Skeletal muscle satellite cell (primary cell): ENCODE measurements around the gene RNF220. TPM values are rescaled to one million over a fixed set of nuclear protein-coding genes. Genes with fewer than 3 reads are reported as not detected.
A peak's percentile ranks its signal among the peaks of the same experiment; 100 is the strongest.

ENCODE experiments used
- H3K27me3 ChIP-seq: 2 replicates; pipeline ENCODE4 v1.7.0; 2013; ENCODE audit warnings: low read length; ENCODE audit not compliant: control insufficient read depth, insufficient read depth
- H3K36me3 ChIP-seq: 2 replicates; pipeline ENCODE4 v1.7.0; 2013; ENCODE audit warnings: mild to moderate bottlenecking, control low read depth, low read length; ENCODE audit not compliant: insufficient read depth
- H3K4me1 ChIP-seq: 2 replicates; pipeline ENCODE4 v1.7.0; 2013; ENCODE audit warnings: low read length; ENCODE audit not compliant: control insufficient read depth, insufficient read depth
- H3K4me2 ChIP-seq: 2 replicates; pipeline ENCODE4 v1.7.0; 2013; ENCODE audit warnings: mild to moderate bottlenecking, low read length
- H3K4me3 ChIP-seq: 2 replicates; pipeline ENCODE4 v1.7.0; 2013; ENCODE audit warnings: low read length
- H3K9ac ChIP-seq: 2 replicates; pipeline ENCODE4 v1.7.0; 2013; ENCODE audit warnings: mild to moderate bottlenecking, low read depth, low read length, moderate library complexity
- H3K9me3 ChIP-seq: replicated peaks from 2 replicates; pipeline ENCODE4 v1.7.0; 2013; ENCODE audit warnings: mild to moderate bottlenecking, control low read depth, low read length
- total RNA-seq: library from RNA; depleted of rRNA; stranded (reverse); fragments of >200 nt; gene quantifications from 2 replicates; pipeline ENCODE4 v1.2.3, GENCODE V29; 2012; rRNA removed

The RNF220 gene
- total RNA-seq, result 44.3 and 54.5 TPM in 2 replicates

DNA sequence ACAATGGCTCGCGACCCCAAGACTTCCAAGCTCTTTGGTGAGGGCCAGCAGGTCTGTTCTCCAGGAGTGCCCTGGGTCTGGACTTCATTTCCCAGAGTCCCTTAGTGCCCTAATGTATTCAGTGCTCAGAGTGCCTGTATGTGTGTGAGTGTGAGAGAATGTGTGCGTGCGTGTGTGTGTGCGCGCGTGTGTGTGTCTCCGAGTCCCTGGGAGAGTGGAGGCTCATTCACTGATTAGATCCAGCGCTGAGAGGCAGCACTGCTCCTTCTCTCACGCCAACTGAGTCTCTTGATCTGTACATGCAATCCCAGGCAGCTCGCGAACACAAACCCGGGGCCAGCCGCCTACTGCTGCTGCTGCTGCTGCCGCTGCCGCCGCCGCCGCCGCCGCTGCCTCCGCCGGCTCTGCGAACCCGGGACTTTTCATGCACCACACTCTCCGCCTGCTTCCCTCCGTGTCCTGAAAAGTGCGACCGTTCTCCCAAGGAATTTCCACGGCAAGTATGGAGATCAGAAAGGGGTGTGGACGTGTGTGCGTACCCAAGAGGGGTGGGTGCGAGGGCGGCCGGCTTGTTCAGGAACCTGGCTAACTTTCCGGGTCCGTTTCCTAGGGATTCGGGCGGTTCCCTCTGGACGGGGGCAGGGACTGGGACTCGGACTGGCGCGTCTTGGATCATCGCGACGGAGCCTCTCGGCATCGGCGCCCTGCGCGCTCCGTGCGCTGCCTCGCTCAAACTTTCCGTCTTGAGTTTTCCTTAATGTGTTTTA lies at the start of gene RNF220:
Gene RNF220 (plus strand): TSS at position 225 of the 767 bp plus-strand sequence.
- H3K27me3 ChIP-seq, result peaks cover 83% of the 10 kb centered on the region
- no peaks in the 10 kb centered on the region for H3K36me3 ChIP-seq
- H3K4me2 ChIP-seq, result peak within 1 kb of the TSS; percentile 93
- H3K9me3 ChIP-seq, result no peaks in the 10 kb centered on the region
- peaks cover 20% of the 10 kb centered on the region for H3K4me1 ChIP-seq
- peak within 1 kb of the TSS; percentile 16 for H3K9ac ChIP-seq
- H3K4me3 ChIP-seq, result peak within 1 kb of the TSS; percentile 69

DNA sequence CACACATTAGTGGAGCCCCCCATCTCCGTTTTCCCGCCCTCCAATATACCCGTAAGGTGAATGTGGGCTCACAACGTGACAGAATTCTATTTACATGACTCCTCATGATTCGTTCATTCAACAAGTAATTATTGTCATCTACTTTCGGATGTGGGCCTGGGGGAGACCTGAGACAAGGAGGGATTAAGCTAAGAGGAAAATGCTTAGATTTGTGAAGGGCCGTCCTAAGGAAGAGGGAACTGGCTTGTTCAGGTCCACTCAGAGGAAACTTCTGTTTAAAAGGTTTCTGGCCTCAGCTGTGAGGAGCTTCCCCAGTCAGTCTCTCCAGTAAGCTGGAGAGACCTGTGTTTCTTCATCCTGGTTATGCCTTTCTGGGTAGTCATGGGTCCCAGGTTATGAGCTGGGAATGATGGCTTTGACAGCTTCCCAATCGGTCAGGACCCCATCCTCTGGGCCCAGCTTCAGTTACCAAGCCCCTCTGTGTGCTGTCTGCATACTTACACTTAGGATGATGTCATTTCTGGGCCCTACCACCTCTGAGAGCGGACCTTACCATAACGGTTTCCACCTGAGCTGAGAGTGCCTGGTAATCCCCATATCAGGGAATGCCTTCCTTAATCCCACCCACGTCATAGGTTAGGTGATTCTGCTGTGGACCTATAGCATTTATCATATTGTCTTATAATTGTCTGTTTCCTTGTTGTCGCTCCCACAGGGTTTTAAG lies 49.3 kb upstream of the RNF220 start:
- no peaks in the 10 kb centered on the region for H3K27me3 ChIP-seq
- H3K36me3 ChIP-seq, result no peaks in the 10 kb centered on the region
- no peaks in the 10 kb centered on the region for H3K9me3 ChIP-seq
- H3K4me2 ChIP-seq, result peak overlapping the region; percentile 70
- peaks cover 16% of the 10 kb centered on the region for H3K4me1 ChIP-seq
- peak overlapping the region; percentile 98 for H3K4me3 ChIP-seq
- no peak overlapping the region for H3K9ac ChIP-seq

DNA sequence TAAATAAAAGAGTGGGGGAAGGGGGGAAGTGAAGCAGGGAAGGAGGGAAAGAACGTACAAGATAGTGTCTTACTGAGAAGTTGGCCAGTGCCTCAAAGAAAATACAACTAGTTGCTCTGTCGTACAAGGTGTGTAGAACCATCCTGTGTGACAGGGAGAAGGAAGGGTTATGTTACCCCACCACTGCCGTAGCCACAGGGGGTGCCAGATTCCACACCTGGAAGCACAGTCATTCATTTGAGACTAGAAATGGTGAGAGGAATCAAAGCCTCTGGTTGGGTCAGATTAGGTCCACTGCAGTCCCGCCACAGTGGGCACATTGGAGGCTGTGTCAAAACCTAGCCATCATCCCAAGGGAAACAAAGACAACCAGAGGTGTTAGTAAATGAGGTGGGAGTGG lies 47.3 kb upstream of the RNF220 start:
- H3K4me2 ChIP-seq, result no peak overlapping the region
- peaks cover 16% of the 10 kb centered on the region for H3K4me1 ChIP-seq
- peaks cover 8% of the 10 kb centered on the region for H3K27me3 ChIP-seq
- no peak overlapping the region for H3K9ac ChIP-seq
- no peaks in the 10 kb centered on the region for H3K36me3 ChIP-seq
- H3K4me3 ChIP-seq, result no peak overlapping the region
- no peaks in the 10 kb centered on the region for H3K9me3 ChIP-seq

DNA sequence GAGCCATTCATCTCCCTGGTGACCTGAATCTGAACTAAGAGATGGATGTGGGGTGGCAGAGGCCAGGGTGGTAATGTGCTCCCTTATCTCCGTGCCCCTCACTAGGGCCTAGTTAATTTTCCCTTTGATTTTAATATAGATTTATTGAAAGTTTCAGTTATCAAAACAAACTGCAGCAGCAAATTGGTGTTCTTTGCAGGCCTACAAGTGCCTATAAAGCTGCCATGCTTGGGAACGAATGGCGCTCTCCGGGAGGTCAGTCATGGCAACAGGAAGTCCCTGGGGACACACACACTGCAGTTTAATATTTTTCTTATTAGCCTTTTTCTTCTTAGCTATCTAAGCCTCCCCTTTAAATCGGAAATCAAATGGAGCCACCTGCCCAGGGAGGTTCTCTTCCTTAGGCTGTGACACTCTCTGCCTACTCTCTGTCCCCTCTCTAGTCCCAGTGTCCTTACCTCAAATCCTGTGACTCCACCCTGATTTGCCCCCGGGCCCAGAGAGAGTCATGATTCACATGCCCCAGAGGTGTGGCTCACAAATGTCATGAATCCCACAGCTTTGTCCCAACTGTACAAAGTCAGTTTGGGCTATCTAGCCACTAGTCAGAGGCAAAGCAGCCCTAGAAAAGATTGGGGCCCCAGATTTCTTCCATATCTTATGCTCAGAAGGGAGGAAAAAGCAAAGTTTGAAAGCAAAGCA lies 45.7 kb upstream of the RNF220 start:
- H3K27me3 ChIP-seq, result peaks cover 22% of the 10 kb centered on the region
- no peaks in the 10 kb centered on the region for H3K9me3 ChIP-seq
- H3K4me3 ChIP-seq, result no peak overlapping the region
- no peak overlapping the region for H3K9ac ChIP-seq
- H3K4me1 ChIP-seq, result peaks cover 6% of the 10 kb centered on the region
- H3K36me3 ChIP-seq, result no peaks in the 10 kb centered on the region
- H3K4me2 ChIP-seq, result no peak overlapping the region

DNA sequence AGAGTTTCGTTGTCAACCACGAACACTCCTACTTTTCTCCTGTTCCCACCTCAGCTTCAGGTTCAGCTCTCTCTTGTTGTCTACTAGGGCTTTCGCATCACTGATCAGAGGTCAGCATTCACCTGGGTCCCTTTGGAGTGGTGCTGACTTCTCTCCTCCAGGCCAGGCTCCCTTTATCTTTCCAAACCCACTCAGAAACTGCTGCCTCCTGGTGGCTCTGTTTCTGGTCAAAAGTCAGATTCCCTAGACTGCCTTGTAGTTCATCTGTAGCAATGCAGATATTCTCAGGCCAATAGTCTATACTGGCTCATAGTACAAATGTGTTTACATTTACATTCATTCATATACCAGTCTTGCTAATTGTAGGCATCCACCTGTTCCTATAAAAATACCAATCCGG lies 43.6 kb upstream of the RNF220 start:
- no peak overlapping the region for H3K4me2 ChIP-seq
- no peak overlapping the region for H3K9ac ChIP-seq
- H3K36me3 ChIP-seq, result no peaks in the 10 kb centered on the region
- no peak overlapping the region for H3K4me3 ChIP-seq
- H3K27me3 ChIP-seq, result peaks cover 40% of the 10 kb centered on the region
- H3K4me1 ChIP-seq, result no peaks in the 10 kb centered on the region
- H3K9me3 ChIP-seq, result no peaks in the 10 kb centered on the region

DNA sequence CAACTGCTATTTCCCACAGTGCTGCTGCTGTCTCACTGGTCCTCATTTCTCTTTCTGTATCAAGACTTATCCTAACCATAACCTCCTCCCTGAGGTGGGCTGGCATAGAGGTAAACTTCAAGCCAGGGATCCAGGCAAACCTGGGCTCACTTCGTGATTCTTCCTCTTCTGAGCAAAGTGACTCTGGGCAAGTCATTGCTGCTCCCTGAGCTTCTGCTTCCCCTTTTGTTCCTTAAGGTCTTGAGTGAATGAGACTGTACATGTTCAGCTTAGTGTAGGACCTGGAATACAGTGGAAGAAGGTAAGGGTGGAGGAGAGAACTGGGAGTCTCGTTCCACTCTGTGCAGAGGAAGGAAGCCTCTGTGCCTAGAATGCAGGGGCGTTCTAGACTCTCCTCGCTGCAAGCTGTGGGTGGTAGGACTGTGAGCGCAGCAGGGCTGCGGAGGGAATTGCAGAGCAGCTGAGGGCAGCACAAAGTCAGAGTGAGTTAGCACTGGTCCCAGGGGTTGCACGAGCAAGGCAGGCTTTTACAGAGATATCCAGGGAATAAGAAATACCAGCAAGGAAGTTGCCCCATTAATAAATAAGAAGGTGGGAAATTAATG lies 38.6 kb upstream of the RNF220 start:
- no peaks in the 10 kb centered on the region for H3K4me1 ChIP-seq
- no peak overlapping the region for H3K4me2 ChIP-seq
- H3K9me3 ChIP-seq, result no peaks in the 10 kb centered on the region
- H3K9ac ChIP-seq, result no peak overlapping the region
- no peaks in the 10 kb centered on the region for H3K36me3 ChIP-seq
- no peak overlapping the region for H3K4me3 ChIP-seq
- H3K27me3 ChIP-seq, result peaks cover 64% of the 10 kb centered on the region

DNA sequence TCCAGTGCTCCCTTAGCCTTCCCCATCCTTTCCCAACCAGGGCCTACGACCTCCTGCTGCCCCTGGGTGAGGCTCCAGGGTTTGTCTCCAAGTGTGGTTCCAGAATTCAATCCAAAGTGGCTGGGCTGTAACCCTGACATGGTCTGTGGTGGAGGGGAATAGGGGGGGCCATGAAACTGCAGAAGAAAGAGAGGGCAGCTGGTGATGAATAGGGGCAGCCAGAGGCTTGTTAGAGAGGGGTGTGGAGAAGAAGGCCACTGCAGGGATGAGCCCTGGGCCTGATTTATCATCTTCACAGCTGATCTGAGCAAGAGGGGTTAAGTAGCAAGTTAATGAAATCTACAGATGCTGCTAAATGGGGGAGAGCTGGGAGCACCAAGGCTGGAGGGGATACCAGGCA lies 37.1 kb upstream of the RNF220 start:
- H3K27me3 ChIP-seq, result peaks cover 61% of the 10 kb centered on the region
- H3K9me3 ChIP-seq, result no peaks in the 10 kb centered on the region

DNA sequence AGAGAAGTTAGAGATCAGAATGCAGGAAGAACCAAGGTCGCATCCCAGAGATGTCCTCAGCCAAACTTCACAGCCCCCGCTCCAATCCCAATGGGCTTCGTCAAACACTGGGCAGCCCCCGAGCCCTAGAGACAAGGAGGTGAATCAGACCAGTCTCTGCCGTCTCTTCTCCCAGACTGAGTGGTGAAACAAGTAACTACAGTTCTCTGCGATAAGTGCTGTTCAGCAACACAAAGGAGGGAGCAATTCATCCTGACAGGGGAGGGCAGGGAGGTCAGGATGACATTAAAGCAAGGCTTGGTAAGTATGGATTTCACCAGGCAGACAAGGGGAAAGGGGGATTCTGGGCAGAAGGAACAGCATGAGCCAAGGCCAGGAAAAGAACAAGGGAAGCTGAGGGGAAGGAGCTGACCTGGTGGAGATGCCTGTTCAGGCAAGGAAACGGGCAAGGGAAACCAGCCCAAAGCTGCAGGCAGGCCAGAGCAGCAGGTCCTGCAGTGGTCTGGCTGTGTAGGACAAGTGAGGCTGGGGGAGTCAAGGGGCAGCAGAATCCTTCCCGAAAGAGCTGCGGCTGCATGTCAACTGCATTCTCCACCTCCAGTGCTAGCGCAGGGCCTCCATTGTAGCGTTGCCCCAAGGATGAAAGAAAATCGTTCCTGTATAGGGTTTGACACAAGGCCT lies 36.4 kb upstream of the RNF220 start:
- no peak overlapping the region for H3K9ac ChIP-seq
- peaks cover 54% of the 10 kb centered on the region for H3K27me3 ChIP-seq
- H3K4me3 ChIP-seq, result no peak overlapping the region
- H3K9me3 ChIP-seq, result no peaks in the 10 kb centered on the region
- H3K36me3 ChIP-seq, result no peaks in the 10 kb centered on the region
- no peak overlapping the region for H3K4me2 ChIP-seq
- H3K4me1 ChIP-seq, result no peaks in the 10 kb centered on the region

More for the DNA sequence above, 37.1 kb upstream of the RNF220 start:
- H3K9ac ChIP-seq, result no peak overlapping the region
- no peak overlapping the region for H3K4me2 ChIP-seq
- H3K36me3 ChIP-seq, result no peaks in the 10 kb centered on the region
- no peaks in the 10 kb centered on the region for H3K4me1 ChIP-seq
- H3K4me3 ChIP-seq, result no peak overlapping the region

DNA sequence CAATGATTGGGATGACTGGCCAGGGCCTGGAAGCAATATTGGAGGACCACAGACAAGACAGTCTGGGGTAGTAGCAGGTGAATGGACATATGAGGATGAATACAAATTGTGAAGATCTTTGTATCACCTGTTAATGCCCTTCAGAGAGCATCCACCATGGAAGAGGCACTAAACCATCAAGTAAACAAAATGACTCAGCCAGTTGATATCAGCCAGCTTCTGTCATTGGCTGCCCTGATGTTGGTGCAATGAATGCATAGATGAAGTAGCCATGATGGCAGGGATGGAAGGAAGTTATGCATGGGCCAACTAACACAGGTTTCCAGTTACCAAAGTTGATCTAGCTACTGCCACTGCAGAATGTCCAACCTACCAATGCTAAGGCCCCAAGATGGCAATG lies 33.8 kb upstream of the RNF220 start:
- no peak overlapping the region for H3K9ac ChIP-seq
- peaks cover 33% of the 10 kb centered on the region for H3K27me3 ChIP-seq
- no peaks in the 10 kb centered on the region for H3K4me1 ChIP-seq
- H3K4me2 ChIP-seq, result no peak overlapping the region
- H3K4me3 ChIP-seq, result no peak overlapping the region
- no peaks in the 10 kb centered on the region for H3K36me3 ChIP-seq
- no peaks in the 10 kb centered on the region for H3K9me3 ChIP-seq

DNA sequence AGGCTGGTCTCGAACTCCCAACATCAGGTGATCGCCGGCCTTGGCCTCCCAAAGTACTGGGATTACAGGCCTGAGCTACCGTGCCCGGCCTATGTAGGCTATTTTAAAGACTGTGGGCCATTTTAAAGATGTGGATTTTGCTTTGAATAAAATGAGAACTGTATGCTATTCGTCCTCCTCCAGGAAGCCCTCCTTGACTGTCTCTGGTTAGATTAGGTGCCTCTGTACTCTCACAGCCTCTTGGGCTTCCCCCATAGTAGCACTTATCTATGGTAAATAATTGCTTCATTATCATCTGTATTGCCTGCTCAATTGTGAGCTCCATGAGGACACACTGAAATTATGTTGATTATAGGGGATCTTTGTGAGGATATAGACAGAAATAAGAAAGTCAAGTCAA lies 29.5 kb upstream of the RNF220 start:
- H3K4me3 ChIP-seq, result no peak overlapping the region
- H3K9me3 ChIP-seq, result no peaks in the 10 kb centered on the region
- H3K4me1 ChIP-seq, result no peaks in the 10 kb centered on the region
- peaks cover 19% of the 10 kb centered on the region for H3K27me3 ChIP-seq
- H3K4me2 ChIP-seq, result no peak overlapping the region
- H3K9ac ChIP-seq, result no peak overlapping the region
- no peaks in the 10 kb centered on the region for H3K36me3 ChIP-seq
